DND-41 (cell line): ENCODE results near the gene PRKAR1B.

Experiments
- EZH2 ChIP-seq: IDR thresholded peaks from 3 replicates; pipeline ENCODE4 v1.6.1; 2012; ENCODE audit warnings: borderline replicate concordance, low read depth, mild to moderate bottlenecking, moderate library complexity, low read length, inconsistent platforms; ENCODE audit not compliant: severe bottlenecking
- TF ChIP-seq, protein P1 (sequence below): IDR thresholded peaks from 2 replicates; pipeline ENCODE4 v1.5.1; 2012; ENCODE audit warnings: borderline replicate concordance, low read length, moderate library complexity, mild to moderate bottlenecking; ENCODE audit not compliant: poor library complexity, severe bottlenecking; ENCODE audit errors: extremely low read depth

DNA sequence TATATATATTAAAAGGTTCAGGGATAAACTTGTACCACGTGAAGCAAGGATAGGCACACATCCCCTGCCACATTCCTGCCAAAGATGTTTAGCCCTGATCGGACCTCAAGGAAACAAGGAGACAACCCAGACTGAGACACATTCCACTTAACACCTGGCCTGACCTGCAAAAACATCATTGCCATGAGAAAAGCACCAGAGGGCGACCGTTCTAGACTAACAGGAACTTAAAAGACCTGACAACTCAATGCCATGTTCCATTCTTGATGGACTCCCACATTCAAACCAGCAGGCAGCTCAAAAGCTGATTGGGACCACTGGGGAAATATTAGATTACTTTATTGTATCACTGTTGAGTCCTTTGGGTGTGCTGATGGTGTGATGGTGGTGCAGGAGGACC, 199.4 kb downstream of the PRKAR1B start:
- TF ChIP-seq, protein P1, sequence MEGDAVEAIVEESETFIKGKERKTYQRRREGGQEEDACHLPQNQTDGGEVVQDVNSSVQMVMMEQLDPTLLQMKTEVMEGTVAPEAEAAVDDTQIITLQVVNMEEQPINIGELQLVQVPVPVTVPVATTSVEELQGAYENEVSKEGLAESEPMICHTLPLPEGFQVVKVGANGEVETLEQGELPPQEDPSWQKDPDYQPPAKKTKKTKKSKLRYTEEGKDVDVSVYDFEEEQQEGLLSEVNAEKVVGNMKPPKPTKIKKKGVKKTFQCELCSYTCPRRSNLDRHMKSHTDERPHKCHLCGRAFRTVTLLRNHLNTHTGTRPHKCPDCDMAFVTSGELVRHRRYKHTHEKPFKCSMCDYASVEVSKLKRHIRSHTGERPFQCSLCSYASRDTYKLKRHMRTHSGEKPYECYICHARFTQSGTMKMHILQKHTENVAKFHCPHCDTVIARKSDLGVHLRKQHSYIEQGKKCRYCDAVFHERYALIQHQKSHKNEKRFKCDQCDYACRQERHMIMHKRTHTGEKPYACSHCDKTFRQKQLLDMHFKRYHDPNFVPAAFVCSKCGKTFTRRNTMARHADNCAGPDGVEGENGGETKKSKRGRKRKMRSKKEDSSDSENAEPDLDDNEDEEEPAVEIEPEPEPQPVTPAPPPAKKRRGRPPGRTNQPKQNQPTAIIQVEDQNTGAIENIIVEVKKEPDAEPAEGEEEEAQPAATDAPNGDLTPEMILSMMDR, result no peak
- no peak for TF ChIP-seq EZH2
